ENCODE data around the gene TNFRSF1B. TPM values are rescaled to one million over a fixed set of nuclear protein-coding genes. Genes with fewer than 3 reads are reported as not detected.

The TNFRSF1B gene
- total and polyA plus RNA-seq, 2 of the 8 experiments (the other 6 are each of a cell fraction or from before 2014, with no cell fraction given): 1.7 to 2.9 TPM

DNA sequence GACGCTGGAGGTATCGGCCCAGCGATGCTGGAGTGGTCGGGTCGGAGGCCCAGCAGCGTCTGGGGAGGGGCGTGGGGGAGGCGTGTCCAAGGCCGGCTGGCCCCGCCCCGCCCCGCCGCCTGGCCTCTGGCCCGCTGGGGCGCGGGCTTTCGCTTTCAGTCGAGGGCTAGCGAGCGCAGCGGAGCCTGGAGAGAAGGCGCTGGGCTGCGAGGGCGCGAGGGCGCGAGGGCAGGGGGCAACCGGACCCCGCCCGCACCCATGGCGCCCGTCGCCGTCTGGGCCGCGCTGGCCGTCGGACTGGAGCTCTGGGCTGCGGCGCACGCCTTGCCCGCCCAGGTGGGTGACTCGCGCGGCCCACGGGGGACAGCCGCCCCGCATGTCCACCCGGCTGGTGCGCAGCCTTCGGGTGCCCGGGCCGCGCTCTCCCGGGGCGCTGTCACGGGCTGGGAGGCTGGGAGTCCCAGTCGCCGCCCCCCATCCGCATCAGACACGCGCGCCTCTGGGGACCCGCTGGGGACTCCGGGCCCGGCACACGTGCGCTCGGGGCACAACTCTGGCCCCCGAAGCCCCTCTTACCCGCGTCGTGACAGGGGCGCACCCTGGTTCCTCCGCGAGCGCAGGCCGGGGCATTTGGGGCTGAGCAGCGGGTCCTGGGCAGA is at the start of gene TNFRSF1B (continued):
- TF ChIP-seq, protein P1, sequence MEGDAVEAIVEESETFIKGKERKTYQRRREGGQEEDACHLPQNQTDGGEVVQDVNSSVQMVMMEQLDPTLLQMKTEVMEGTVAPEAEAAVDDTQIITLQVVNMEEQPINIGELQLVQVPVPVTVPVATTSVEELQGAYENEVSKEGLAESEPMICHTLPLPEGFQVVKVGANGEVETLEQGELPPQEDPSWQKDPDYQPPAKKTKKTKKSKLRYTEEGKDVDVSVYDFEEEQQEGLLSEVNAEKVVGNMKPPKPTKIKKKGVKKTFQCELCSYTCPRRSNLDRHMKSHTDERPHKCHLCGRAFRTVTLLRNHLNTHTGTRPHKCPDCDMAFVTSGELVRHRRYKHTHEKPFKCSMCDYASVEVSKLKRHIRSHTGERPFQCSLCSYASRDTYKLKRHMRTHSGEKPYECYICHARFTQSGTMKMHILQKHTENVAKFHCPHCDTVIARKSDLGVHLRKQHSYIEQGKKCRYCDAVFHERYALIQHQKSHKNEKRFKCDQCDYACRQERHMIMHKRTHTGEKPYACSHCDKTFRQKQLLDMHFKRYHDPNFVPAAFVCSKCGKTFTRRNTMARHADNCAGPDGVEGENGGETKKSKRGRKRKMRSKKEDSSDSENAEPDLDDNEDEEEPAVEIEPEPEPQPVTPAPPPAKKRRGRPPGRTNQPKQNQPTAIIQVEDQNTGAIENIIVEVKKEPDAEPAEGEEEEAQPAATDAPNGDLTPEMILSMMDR (IDR thresholded peaks at IDR 0.05; ENCODE audit: control extremely low read depth in 1 of 3, insufficient read depth in 1 of 3, low read depth in 1 of 3, low read length in 3 of 3): no peak
- TF ChIP-seq HDAC6 (IDR thresholded peaks at IDR 0.05; ENCODE audit: low read depth, low read length): no peak
- TF ChIP-seq, protein P2, sequence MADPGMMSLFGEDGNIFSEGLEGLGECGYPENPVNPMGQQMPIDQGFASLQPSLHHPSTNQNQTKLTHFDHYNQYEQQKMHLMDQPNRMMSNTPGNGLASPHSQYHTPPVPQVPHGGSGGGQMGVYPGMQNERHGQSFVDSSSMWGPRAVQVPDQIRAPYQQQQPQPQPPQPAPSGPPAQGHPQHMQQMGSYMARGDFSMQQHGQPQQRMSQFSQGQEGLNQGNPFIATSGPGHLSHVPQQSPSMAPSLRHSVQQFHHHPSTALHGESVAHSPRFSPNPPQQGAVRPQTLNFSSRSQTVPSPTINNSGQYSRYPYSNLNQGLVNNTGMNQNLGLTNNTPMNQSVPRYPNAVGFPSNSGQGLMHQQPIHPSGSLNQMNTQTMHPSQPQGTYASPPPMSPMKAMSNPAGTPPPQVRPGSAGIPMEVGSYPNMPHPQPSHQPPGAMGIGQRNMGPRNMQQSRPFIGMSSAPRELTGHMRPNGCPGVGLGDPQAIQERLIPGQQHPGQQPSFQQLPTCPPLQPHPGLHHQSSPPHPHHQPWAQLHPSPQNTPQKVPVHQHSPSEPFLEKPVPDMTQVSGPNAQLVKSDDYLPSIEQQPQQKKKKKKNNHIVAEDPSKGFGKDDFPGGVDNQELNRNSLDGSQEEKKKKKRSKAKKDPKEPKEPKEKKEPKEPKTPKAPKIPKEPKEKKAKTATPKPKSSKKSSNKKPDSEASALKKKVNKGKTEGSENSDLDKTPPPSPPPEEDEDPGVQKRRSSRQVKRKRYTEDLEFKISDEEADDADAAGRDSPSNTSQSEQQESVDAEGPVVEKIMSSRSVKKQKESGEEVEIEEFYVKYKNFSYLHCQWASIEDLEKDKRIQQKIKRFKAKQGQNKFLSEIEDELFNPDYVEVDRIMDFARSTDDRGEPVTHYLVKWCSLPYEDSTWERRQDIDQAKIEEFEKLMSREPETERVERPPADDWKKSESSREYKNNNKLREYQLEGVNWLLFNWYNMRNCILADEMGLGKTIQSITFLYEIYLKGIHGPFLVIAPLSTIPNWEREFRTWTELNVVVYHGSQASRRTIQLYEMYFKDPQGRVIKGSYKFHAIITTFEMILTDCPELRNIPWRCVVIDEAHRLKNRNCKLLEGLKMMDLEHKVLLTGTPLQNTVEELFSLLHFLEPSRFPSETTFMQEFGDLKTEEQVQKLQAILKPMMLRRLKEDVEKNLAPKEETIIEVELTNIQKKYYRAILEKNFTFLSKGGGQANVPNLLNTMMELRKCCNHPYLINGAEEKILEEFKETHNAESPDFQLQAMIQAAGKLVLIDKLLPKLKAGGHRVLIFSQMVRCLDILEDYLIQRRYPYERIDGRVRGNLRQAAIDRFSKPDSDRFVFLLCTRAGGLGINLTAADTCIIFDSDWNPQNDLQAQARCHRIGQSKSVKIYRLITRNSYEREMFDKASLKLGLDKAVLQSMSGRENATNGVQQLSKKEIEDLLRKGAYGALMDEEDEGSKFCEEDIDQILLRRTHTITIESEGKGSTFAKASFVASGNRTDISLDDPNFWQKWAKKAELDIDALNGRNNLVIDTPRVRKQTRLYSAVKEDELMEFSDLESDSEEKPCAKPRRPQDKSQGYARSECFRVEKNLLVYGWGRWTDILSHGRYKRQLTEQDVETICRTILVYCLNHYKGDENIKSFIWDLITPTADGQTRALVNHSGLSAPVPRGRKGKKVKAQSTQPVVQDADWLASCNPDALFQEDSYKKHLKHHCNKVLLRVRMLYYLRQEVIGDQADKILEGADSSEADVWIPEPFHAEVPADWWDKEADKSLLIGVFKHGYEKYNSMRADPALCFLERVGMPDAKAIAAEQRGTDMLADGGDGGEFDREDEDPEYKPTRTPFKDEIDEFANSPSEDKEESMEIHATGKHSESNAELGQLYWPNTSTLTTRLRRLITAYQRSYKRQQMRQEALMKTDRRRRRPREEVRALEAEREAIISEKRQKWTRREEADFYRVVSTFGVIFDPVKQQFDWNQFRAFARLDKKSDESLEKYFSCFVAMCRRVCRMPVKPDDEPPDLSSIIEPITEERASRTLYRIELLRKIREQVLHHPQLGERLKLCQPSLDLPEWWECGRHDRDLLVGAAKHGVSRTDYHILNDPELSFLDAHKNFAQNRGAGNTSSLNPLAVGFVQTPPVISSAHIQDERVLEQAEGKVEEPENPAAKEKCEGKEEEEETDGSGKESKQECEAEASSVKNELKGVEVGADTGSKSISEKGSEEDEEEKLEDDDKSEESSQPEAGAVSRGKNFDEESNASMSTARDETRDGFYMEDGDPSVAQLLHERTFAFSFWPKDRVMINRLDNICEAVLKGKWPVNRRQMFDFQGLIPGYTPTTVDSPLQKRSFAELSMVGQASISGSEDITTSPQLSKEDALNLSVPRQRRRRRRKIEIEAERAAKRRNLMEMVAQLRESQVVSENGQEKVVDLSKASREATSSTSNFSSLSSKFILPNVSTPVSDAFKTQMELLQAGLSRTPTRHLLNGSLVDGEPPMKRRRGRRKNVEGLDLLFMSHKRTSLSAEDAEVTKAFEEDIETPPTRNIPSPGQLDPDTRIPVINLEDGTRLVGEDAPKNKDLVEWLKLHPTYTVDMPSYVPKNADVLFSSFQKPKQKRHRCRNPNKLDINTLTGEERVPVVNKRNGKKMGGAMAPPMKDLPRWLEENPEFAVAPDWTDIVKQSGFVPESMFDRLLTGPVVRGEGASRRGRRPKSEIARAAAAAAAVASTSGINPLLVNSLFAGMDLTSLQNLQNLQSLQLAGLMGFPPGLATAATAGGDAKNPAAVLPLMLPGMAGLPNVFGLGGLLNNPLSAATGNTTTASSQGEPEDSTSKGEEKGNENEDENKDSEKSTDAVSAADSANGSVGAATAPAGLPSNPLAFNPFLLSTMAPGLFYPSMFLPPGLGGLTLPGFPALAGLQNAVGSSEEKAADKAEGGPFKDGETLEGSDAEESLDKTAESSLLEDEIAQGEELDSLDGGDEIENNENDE (IDR thresholded peaks at IDR 0.05; ENCODE audit: insufficient replicate concordance, low read length): no peak
- TF ChIP-seq CBX8 (IDR thresholded peaks at IDR 0.05; ENCODE audit: borderline replicate concordance, low read depth, low read length): no peak
- no peak for TF ChIP-seq BCL11A (IDR thresholded peaks at IDR 0.05; ENCODE audit: low read depth in 2 of 2, low read length in 2 of 2)
- TF ChIP-seq CREB1 (IDR thresholded peaks at IDR 0.05): no peak
- 0 out of 2 replicates have a peak, but pooled peaks have one; percentile 25 for TF ChIP-seq SP1 (IDR thresholded peaks at IDR 0.05; ENCODE audit: low read depth, low read length)

Measured in H1 (cell line).